HTR-8/SVneo (cell line): ENCODE measurements around the gene GTPBP4.

Source experiments
- DNase-seq: peaks from one replicate; pipeline ENCODE4 v3.0.0; 2011; ENCODE audit warnings: low spot score, mixed read lengths; ENCODE audit not compliant: insufficient read length
- FAIRE-seq: peaks from 2 replicates; lab custom pipeline; 2011; peaks lifted over from hg19 to GRCh38; lab: Jason Lieb, UNC

Gene GTPBP4

DNA sequence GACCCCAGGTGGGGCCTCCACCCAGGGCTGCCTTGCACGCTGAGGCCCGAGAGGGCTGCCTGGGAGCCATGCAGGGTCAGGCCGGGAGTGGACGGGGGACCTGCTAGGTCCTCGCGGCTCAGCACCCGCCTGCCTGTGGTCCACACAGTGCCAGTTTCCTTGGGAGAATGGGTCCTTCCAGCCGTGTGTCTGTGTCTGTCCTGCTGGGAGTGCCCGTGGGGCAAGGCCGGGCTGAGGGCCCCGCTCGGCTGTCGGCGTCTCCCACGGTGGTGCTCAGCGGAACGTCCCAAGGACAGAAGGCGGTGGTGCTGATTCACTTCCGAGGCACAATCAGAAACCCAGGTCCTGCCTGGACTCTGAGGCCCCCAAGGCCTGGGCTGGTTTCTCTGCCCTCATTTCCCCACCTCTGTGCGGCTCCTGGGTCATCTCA, 23.2 kb upstream of the GTPBP4 start:
- no peak for FAIRE-seq
- no peak for DNase-seq

DNA sequence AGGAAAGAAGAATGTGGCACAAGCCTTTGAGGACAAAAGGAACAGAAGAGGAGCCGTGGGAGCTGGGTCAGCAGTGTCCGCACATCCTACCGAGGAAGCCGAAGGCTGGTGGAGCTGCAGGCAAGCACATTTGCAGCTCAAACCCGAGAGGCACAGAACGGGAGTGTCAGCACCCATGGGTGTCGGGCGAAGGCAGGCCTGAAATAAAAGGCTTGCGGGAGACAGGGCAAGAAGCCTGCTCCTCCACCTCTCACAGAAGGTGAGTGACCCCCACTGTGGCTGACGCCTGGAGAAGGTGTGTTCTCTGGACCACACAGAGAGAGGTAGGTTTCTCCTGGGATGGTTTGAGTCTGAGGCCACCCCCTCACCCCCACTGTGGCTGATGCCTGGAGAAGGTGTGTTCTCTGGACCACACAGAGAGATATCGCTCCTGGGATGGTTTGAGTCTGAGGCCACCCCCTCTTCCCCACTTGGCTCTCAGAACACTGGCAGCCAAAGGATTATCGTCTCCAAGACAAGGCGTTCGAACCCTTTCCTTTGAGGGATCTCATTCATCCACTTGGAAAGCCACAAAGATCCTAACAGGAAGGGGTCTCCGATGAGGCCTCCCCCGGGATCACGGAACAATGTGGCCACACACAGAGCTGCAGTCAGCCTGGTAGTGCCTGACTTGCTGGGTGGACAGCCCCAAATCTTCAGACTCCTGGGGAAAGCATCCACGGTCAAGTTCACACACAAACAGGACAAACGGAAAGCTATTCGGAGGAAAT, 21.6 kb upstream of the GTPBP4 start:
- DNase-seq, result no peak
- FAIRE-seq, result no peak

DNA sequence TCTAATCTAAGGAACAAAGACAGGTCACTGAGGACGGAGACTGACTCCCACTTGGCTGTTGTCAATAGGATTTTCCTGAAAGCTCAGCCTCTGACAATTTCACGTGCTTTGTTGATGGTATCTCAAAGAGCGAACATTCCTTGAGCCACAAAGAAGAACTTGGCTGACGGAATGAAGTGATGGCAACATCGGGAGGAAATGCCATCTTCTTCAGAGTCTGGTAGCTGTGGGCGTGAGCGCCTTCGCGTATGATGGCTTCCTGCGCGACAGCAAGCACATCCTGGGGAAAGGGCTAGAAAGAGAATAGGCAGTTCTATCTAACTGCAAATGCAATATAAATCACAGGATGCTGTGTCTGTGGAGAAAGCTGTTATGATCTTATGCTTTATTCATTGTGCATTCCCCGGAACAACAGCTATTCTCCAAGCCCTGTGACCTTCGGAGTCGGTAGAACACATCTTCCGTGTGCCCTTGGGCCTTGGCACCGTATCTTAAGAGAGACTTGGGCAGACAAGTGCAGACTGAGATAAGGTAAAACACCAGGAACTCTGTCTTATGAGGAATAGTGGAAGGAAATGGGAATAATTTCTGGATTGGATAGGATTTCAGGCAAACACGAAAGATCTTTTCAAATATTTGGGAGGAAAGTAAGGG, 19.6 kb upstream of the GTPBP4 start:
- DNase-seq (no peak), FAIRE-seq (no peak)

DNA sequence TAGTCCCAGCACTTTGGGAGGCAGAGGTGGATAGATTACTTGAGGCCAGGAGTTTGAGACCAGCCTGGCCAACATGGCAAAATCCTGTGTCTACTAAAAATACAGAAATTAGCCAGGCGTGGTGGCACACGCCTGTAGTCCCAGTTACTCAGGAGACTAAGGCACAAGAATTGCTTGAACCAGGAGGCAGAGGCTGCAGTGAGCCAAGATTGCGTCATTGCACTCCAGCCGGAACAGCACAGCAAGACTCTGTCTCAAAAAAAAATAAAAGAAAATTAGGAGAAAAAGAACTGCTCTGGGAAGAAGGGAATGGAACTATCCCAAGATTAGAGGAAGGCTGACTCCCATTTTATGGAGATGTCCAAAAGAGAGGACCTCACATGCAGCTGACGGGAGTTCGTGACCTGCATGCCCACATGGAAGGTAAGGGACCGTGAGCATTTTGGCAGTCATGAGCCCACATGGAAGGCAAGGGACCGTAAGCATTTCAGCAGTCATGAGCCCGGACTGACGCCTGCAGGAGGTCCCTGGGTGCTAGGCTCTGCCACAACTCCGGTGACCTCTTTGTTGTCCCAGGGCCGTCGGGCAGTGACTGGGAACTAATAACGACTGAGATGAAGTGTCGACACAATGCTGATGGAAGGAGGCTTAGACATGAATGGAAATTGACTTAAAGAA, 18.6 kb upstream of the GTPBP4 start:
- no peak for DNase-seq
- FAIRE-seq, result no peak

DNA sequence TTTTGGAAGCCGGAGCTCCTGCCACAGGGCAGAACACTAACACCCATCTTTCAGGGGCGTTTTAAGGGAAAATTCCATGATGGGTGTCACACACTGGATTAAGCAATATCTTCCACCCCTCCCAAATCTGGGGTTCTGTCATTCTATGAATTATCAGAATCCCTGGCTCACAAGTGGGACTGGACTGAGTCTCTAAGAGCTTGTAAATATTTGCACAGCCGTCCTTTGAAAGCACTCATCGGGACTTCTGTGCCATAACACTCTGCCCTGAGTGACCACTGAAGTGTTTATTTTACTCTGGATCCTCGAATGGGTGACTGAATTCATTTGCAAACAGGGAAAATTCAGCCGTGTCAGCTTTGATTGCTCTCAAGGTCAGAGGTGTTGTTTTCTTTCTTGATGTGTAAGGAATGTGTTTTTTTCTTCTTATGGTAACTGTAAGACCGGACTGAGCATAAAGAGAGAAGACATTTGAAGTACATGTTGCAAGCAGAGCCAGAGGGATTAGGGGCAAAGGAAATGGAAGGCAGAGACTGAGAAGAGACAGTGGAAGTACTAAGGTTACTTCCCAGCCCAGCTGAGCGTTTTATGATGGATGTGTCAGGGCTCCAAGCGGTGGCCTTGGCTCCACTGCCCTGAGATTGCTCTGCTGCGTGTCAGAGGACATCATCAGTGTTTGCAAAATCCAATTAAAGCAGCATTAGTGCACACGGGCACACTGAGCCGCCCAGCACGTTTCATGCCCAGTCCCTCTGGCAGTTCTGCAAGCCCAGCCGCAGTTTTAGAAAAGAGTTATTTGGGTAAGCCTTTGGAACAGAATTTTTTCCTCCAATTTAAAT, 17.7 kb upstream of the GTPBP4 start:
- FAIRE-seq (no peak), DNase-seq (no peak)

DNA sequence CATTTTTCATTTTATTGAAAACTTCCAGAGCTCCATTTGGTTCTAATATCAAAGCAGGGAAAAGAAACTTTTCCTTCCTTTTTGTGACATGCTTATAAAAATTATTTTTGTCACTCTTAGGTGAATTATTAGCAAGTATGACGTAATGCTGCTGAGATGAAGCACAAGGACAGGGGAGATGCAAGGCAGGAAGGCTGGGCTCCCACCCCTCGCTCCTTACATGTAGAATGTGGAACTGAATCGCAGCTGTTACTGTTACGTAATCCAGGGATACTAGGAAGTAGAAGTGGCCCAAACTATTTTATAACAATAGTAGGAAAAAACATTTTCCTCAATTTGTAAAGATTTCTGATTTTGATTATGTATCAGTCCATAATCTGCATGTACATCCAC, 17.1 kb upstream of the GTPBP4 start:
- FAIRE-seq (no peak), DNase-seq (no peak)

DNA sequence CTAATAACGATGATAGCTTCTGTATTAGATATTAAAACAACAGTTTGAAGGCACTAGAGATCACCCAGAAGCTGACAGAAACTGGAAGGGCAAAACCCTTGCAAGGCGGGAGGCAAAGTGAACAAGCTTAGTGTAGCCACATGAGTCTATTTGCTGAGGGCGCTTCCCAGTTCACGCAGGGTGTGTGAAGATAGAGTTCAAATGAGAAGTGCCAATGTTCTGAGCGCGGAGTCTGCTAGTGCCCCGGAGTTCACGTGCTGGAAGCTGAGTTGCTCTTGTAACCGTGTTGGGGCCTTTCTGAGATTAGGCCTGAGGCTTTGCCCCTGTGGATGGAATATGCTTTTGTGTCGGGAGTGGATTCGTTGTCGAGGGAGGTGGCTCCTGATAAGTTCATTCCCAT, 16.6 kb upstream of the GTPBP4 start:
- no peak for FAIRE-seq
- DNase-seq, result no peak

DNA sequence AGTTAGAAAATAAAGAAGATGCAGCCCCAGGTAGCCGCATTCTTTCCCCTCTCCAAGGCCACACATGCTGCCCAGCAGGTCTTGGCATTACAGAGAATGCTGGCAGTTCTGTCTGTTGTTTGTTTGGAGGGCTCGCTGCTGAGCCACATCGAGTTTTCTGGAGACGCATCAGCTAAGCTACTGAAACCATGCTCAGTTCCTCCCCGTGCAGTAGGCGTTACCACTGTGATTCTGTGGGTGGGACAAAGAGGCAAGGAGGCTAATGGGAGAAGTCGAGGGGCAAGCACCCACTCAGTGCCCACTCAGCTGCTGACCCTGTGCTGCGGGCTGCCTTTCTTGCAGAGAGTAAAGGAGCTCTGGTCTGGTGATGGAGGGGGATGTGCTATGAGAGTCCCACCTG, 15.5 kb upstream of the GTPBP4 start:
- DNase-seq (no peak), FAIRE-seq (no peak)

DNA sequence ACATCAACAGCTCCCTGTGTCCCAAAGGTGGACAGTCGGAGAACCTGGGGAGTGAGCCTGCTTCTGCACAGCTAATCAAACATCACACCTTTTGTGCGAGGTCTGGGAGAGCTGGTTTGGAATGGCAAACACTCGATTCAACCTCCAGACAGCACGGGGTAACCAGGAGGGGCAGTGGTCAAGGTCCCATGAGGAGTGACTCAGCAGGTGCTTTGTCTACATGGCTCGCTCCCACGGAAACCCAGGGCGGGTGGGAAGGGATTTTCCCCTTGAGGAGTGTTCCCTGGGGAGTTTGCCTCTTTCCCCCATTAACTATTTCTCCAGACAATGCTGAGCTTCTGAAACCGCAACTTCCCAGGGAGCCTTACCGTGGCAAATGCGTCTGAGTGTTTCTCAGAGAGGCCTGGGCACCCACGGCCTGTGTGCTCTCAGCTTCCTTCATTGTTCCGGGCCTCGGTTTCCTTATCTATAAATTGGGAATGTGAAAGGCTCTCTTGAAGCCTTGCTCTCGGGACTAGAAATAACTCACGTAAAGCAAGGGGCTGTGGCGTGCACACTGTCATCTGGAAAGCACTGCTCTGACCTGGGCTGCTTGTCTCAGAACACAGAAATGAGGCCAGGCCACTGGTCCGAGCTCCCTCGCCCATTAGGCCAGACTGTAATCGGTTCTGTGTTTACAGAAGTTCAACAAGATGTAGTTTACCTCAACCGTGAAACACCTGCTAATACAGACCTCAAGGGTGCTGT, 14.0 kb upstream of the GTPBP4 start:
- FAIRE-seq, result no peak
- no peak for DNase-seq

DNA sequence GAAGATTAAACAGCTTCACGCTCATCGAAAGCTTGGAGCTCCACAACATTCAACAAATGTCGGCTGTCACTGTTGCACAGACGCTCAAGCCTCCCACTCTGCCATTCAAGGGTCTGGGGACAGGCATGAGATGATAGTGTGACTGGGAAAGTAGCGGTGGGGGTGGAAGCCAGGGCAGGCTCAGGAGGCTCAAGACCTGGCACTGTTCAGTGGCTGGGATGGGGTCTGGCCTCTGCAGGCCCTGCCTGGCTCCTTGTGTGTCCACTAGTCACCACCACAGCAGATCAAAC, 13.5 kb upstream of the GTPBP4 start:
- FAIRE-seq, result no peak
- no peak for DNase-seq

DNA sequence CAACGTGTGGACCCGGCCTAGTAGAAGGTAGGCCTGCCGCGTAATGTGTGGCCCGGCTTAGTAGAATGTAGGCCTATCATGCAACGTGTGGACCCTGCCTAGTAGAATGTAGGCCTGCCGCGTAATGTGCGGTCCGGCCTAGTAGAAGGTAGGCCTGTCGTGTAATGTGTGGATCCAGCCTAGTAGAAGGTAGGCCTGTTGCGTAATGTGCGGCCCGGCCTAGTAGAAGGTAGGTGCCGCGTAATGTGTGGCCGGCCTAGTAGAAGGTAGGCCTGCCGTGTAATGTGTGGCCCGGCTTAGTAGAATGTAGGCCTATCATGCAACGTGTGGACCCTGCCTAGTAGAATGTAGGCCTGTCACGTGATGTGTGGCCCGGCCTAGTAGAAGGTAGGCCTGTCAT, 11.9 kb upstream of the GTPBP4 start:
- DNase-seq (no peak), FAIRE-seq (peak; percentile 87)

DNA sequence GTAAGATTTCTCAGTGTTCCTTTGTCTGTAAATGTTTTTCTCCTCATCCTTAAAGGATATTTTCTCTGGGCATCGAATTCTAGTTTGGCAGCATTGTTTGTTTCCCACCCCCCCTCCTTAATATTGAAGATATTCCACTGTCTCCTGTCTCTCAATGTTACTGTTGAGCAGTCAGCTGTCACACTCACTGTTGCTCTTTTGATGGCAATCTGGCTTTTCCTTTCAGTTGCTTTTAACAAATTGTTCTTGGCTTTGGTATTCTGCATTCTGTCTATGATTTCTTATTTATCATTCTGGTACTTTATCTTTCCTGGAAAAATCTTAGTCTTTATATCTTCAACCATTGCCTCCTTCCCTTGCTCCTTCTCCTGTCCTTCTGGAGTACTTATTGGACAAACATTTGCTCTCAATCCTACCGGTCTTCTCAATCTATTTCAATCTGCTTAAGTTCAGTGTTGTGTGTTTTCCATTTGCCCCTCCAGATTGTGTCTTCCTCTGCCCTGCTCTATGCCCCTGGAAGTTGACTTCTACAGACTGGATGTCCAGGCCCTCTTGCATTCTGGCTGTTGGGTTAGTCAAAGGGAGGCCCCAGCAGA, 9.3 kb upstream of the GTPBP4 start:
- FAIRE-seq (no peak), DNase-seq (no peak)

DNA sequence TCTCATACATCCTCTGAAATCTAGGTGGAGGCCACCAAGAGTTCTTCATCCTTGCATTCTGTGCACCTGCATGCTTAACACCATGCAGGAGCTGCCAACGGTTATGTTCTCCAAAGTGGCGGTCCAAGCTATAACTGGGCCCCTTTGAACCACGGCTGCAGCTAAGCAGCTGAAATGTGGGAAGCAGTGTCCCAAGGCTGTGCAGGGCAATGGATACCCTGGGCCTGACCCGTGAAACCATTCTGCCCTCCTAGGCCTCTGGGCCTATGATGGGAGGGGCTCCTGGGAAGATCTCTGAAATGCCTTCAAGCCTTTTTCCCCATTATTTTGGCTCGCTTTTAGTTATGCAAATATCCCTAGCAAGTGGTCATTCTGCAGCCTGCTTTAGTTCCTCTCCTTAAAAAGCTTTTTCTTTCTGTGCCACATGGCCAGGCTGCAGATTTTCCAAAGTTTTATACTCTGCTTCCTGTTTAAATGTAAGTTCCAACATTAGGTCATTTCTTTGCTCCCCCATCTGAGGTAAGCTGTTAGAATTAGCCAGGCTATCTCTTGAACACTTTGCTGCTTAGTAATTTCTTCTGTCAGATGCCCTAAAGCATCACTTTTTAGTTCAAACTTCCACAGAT, 7.7 kb upstream of the GTPBP4 start:
- FAIRE-seq (no peak), DNase-seq (no peak)

DNA sequence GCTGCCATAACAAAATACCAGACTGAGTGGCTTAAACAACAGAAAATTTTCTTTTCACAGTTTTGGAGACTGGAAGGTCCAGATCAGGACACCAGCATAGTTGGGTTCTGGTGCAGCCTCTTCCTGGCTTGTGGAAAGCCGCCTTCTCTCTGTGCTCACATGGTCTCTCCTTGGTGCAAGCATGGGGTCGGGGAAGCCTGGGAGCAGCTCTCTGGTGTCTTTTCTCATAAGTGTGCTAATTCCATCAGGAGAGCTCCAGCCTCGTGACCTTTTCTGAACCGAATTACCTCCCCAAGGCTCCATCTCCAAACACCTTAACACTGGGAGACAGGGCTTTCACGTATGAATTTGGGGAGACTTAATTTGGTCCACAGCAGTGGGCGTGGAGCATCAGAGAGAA, 4.8 kb upstream of the GTPBP4 start:
- DNase-seq (no peak), FAIRE-seq (no peak)

DNA sequence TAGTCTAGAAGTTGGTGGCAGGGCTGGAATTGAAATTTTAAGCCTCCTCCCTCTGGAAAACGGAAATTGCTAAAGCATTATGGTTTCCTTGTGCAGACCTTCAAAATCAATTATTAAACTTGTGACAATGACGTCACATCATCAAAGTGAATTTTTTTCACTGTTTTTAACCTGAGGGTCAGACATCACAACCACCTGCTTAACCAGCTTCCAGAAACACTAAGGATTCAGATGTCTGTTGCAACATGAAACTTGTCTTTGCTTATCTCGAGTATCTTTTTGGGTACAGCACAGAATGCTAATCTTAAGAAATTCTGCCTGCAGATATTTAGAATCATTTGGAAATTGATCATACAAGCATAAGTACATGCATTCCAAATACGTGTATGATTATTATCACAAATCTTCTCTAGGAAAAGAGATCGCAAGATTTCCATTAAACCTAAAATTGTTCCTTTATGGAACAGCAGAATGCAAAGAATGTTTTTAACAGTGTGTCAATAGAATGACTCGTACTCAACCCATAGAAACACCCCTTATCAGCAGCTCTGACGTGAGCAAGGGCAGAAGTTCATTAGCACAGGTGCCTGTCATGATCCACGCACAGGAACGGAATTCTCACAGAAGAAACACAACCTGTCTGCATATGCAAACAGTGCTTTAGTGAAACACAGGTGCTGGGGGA, 4.1 kb upstream of the GTPBP4 start:
- DNase-seq (no peak), FAIRE-seq (no peak)

DNA sequence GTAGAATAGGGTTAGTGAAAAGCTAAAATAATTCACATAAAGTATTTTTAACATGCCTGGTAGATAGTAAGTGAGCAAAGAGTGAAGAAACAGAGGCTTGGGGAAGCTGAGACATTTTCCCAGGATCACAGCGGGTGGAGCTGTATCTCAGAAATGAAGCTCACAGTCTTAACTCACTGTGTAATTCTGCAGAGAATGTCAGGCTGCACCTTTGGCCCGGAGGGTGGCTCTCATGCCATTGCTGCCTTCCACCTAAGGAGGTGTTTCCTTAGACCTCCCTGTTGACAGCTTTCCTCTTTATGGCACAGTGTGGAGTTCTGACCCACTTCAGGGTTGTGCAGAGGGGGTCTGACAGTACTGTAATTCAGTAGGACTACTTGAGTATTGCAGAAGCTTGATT, 2.9 kb upstream of the GTPBP4 start:
- no peak for FAIRE-seq
- no peak for DNase-seq

DNA sequence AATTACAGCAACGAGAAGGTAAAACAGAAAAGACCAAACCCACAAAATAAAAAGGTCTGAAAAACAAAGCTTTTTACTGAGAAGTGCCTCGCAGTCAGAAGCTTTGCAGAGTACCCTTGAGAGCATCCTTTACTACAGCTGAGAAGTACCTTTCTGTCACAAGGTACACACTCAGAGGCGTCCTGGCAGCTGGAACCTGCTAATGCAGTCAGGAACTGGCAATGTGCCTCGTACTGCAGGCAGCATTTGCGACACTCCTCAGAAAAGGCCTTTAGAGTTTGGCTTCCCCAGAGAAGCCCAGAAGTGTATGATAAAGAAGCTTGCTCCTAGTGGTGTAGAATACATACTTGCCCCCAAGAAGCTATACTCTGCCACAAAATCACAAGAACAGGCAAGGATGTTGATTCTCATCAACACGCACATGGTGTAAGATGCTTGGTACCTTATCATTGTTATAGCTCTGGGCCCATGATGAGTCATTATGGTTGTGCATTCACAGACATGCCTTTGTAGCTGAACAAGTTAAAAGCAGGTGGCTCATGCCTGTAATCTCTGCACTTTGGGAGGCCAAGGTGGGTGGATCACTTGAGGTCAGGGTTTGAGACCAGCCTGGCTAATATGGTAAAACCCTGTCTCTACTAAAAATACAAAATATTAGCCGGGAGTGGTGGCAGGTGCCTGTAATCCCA, 2.0 kb upstream of the GTPBP4 start:
- peak; percentile 64 for FAIRE-seq
- DNase-seq, result peak; percentile 28
